Stimulated activated CD4-positive, alpha-beta T cell treated with anti-CD3 and anti-CD28 coated beads, Interleukin-15, amount 100 ng/mL, for 48 hours (primary cell): Measurements from ENCODE around the gene ZNF354C.
A peak's percentile ranks its signal among the peaks of the same experiment; 100 is the strongest.
"Not testable (repeated sequence)": the region's sequence is repeated elsewhere in the genome, so short reads cannot be mapped to it uniquely, and the experiment has no call there.

Experiments
- DNase-seq, 2 donors: peaks; one replicate each; pipeline ENCODE4 v3.0.0-alpha.2; 2020; ENCODE audit warnings: low read depth in 2 of 2

ZNF354C gene

DNA sequence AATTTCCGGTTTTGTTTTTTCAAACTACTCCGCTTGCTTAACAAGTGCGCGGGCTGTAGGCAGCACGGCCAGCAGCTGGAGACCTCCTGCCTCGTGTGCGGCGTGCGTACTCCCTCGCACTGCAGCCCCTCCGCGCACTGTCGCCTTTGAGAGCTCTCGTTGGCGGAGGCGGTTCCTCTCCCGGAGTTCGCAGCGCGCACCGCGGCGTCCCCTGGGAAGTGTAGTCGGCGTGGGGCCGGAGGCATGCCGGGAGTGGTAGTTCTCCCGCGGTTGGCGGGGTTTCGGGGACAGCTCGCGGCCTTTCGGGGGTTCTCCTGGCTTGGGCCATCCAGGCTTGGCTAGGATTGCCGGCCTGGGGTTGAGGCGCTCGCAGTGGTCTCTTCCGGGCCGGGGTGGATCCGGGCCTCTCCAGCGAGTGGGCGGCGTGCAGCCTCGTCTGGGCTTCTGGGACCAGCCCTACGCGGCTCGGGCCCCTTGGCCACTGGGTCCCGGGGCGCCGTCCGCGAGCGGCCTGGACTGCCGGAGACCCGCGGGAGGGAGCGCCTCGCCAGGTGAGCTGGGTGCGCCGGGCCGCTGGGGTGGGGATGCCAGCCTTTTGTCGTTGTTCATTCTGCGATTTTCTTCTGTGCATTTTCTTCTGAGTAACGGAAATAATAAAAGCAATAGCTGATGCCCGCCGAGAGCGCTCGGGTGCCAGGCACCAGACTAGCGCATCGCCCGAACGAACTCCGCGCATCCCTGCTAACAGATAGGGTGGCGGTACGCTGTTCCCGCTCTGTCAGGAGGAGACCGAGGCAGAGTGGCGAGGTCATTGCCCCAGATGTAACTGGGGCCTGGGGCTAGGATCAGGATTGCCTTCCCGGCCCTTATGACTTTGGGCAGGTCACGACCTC, at the start of gene ZNF354C:
Gene ZNF354C (plus strand): TSS at position 258 of the 893 bp plus-strand sequence. CDS start 1,696 bp downstream, outside the sequence.
- DNase-seq: peak; percentile 76 to 81

DNA sequence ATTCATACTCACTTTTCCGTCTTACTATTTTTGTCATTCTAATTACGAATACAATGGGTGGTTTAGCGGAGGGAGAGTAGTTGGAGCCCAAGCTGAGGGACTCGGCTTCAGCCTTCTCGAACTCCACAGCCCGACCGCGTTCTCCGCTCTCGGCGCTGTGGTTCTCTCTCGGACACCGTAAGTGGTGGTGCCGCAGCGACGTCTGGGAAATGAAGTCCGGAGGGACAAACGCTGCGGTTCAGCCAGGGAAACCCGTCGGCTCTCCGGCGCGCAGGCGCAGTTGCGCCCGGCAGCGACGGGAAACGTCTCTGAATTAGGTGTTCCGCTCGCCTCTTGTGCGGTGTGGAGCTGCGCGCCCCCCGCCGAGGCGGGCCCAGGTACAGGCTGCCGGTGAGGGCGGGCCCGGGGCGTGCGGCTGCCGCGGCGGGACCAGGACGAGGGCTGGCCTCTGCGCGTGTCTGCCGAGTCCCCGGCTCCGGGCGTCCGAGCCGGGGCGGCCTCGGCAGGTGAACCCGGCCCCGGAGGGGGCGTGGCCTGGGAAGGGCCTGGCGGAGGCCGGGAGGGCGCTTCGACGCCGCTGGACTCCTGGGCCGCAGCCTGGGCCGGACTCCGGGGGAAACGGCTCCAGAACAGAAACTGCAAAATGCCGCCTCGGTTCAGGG, 36.5 kb upstream of the ZNF354C start, which contains the start of gene ZNF879:
Gene ZNF879 (plus strand): TSS at position 277 of the 662 bp plus-strand sequence. CDS start 1,201 bp downstream, outside the sequence.
- peak; percentile 89 for DNase-seq

DNA sequence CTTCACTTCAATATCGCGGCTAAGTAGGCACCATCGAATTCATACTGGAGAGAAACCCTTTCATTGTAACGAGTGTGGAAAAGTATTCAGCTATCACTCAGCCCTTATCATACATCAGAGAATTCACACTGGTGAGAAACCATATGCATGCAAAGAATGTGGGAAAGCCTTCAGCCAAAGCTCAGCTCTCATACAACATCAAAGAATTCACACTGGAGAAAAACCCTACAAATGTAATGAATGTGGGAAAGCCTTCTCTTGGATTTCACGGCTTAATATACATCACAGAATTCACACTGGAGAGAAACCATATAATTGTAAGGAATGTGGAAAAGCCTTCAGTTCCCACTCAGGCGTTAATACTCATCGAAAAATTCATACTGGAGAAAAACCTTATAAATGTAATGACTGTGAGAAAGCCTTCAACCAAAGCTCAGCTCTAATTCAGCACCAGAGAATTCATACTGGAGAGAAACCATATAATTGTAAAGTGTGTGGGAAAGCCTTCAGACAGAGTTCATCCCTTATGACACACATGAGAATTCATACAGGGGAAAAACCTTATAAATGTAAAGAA, 27.1 kb upstream of the ZNF354C start:
- DNase-seq: no peak

DNA sequence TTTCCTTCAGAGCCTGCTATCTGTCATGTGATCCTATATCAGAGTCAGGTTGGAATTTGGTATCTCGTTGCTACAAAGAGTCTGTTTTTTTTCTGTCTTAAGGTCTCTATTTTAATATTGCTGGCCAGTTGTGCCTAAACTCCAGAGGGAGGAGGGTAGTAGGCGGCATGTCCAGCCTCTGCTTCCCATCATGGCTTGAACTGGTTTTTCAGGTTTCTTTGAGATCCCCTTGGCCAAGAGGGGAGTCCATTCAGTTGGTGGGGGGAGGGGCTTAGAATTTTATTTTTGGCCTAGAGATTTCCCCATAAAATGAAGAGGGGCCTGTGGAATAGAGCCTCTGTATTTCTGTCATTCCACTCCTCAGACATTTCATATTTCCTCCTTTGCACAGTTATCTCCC, 15.4 kb upstream of the ZNF354C start:
- no peak for DNase-seq

DNA sequence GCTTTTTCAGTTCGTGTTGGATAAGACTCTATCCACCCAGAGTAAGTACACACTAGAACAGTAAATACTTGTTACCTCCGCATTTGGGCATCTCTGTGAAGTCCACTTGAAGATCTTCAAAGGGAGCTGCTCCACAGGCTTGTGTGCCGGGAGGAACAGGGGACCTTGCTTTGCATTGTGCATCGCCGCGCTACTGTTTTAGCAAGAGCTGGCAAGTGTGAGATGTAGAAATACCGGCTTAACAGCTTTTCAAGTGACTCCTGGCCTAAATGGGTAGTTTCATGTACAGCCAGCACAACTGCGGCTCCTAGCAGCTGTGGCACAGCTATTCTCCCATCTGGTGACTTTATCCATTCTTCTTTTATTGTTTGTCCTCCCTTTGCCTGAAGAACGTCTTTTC, 8.4 kb upstream of the ZNF354C start:
- DNase-seq: no peak

DNA sequence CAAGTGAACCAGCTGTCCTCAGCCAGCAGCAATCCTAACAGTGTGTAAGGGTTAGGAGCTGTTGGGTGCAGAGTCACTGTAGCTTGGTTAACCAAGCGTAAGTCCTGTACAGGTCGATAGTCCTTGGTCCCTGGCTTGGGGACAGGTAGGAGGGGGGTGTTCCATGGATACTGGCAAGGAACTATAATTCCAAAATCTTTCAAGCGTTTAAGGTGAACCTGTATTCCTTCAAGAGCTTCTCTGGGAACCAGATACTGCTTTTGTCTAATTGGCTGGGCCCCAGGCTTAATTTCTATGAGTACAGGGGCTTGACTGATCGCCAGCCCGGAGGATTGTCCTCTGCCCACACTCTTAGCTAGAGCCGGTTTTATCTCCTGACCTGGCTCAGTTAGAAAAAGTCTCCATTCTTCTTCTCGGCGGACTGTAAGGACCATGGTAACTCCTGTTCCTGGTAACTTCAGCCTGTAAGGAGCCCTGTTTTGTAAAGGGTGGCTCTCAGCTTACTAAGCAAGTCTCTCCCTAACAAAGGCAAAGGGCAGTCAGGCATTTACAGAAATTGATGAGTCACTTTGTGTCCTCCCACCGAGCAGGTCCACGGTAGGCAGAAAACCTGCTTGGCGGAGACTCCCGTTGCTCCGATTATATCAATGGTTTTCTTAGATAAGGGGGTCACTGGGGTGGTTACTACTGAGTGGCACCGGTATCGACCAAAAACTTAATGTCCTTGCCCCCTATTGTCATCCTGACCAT, 6.0 kb upstream of the ZNF354C start:
- no peak for DNase-seq

DNA sequence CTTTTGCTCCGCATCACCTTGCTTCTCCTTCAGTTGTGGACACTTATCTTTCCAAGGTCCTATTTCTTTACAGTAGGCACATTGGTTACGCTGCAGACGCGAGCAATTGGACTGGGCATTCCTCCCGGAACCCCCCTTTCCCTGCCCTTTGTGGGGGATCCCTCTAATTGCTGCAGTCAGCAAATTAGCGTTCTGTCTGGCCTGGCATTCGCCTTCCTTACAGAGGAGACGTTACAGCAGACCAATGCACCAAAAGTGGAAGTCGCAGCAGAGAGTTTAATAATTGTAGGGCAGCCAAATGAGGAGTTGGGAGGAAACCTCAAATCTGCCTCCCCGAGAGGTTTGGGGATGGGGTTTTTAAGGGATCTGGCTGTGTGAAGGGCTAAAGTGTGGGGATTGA, 5.3 kb upstream of the ZNF354C start:
- DNase-seq: no peak

DNA sequence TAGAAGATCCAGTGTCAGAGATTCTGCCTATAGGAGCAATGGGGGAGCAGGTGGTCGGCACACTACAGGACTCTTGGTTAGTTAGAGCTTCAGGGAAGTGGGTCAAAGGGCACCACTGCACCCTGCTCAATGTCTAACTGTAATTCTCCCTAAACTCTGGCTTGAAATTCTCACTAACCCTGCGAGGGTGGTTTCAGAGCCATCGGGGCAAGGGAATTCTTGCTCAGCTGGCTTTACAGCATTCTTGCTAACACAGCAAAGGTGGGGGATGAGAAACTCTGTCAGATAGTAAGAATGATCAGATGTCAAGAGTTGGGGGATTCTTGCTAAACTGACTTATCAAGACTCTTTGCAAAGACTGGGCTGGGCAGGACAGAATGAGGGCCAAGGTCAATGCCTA, 4.7 kb upstream of the ZNF354C start:
- no peak for DNase-seq

DNA sequence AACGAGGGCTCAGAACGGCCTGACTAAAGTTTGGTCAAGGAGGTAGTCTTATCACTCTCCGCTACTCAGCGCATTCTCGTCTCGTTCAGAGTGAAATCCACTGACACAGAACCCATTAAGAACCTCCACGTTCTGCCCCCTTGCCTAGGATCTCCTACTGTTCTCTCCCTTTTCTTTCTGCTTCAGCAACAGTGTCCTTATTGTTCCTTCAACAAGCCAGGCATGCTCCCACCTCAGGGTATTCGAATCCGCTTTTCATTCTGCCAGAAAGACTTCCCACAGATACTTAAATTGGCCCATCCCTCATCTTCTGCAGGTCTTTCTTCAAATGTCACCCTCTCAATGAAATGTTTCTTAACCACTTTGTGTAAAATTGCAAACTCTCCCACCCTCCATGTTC, 4.3 kb upstream of the ZNF354C start:
- no peak for DNase-seq

DNA sequence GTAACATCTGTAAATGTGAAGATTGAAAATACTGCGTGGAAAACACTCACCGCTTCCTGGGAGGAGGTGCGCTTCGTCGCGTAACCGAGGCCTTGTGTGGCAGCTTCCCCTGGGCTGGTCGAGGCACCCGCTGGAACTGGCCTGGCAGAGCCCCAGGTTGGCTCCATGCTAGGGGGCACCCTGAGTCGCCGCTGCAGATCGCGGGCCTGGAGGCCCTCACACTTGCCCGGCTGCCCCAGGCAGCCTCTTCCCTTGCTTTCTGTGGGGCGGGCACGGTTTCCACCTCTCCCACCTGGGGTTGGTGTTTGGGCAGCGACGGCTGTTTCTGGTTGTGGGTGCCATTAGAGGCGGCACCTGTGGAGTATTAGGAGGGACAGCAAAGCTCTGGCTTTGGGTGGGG, 852 bp downstream of the ZNF354C start:
- DNase-seq: no peak

DNA sequence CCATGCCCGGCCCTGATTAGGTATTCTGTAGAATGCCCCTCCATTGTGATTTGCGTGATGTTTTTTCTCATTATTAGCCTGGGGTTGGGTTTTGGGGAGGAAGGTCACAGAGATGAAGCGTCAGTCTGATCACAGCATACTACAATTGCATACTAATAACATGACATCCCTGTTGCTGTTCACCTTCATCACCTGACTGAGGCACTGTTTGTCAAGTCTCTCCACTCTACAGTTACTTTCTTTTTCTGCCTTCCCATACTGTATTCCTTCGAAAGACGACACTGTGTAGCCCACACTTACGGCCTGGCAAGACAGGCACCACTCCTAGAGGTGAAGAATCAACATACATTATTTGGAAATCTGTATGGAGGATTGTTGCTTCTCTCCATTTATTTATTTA, 5.5 kb downstream of the ZNF354C start:
- no peak for DNase-seq

DNA sequence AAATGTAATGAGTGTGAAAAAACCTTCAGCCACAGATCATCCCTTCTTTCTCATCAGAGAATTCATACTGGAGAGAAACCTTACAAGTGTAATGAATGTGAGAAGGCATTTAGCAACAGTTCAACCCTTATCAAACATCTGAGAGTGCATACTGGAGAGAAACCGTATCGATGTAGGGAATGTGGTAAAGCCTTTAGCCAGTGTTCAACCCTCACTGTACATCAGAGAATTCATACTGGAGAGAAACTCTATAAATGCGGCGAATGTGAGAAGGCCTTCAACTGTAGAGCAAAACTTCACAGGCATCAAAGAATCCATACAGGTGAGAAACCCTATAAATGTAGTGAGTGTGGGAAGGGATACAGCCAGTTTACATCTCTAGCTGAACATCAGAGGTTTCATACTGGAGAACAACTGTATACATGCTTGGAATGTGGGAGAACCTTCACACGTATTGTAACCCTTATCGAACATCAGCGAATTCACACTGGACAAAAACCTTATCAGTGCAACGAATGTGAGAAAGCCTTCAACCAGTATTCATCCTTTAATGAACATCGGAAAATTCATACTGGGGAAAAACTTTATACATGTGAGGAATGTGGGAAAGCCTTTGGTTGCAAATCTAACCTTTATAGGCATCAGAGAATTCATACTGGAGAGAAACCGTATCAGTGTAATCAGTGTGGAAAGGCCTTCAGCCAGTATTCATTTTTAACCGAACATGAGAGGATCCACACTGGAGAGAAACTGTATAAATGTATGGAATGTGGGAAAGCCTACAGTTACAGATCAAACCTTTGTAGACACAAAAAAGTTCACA, 19.2 kb downstream of the ZNF354C start:
- no peak for DNase-seq

DNA sequence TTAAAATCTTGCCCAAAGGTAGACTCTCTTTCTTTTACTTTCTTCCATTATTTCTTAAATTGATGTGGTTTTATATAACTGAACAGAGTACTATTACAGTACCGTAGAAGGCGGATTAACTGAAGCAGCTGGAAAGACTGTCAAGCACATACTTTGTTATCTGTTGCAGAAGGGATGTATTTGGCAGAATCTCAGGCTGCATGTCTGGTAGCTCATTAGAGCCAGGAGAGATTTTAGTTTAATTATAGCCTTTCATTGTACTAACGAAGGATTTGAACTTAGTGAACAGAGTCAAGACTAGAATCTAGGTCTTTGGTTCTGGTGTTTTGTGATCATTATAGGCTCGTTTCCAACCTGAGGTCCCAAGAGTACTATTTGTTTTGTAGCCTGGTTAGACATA, 20.6 kb downstream of the ZNF354C start:
- DNase-seq: no peak

DNA sequence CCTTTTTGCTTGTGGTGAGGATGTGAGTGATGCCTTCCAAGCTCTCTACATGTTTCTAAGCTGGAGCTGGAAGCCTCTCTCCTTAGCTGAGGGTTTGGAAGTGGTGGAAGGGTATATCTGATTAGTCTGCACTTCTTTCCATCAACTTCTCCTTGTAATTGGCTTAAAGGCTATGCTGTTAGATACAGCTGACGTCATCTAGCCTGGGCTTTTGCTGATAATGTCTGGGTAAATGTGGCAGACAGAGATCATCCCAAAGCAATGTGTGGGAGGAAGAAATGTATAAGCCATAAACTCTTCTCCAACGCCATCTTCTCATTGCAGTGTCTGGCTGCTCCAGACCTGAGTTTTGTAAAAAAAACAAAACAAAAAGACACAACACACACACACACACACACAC, 29.3 kb downstream of the ZNF354C start:
- no peak for DNase-seq

DNA sequence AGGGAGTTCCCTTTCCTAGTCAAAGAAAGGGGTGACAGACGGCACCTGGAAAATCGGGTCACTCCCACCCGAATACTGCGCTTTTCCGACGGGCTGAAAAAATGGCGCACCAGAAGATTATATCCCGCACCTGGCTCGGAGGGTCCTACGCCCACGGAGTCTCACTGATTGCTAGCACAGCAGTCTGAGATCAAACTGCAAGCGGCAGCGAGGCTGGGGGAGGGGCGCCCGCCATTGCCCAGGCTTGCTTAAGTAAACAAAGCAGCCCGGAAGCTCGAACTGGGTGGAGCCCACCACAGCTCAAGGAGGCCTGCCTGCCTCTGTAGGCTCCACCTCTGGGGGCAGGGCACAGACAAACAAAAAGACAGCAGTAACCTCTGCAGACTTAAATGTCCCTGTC, 41.1 kb downstream of the ZNF354C start:
- not testable (repeated sequence) for DNase-seq

DNA sequence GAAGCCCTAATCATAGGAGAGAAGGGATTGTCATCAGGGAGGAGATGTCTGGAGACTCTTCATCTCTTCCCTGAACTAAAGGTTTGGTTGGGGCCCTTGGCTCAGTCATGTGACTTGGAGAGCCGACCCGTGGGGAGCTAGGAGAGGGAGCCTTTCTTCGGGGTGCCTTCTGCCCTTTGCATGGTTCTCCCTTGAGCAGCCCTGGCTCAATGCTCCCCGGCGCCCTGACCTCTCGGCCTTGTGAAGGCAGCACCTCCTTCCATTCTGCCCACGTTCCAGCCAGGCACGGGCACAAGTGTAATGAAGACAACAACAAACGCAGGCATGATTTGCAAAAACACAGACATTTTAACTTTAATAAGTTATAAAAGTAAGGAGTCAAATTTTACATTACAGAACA, 50.4 kb downstream of the ZNF354C start:
- no peak for DNase-seq

DNA sequence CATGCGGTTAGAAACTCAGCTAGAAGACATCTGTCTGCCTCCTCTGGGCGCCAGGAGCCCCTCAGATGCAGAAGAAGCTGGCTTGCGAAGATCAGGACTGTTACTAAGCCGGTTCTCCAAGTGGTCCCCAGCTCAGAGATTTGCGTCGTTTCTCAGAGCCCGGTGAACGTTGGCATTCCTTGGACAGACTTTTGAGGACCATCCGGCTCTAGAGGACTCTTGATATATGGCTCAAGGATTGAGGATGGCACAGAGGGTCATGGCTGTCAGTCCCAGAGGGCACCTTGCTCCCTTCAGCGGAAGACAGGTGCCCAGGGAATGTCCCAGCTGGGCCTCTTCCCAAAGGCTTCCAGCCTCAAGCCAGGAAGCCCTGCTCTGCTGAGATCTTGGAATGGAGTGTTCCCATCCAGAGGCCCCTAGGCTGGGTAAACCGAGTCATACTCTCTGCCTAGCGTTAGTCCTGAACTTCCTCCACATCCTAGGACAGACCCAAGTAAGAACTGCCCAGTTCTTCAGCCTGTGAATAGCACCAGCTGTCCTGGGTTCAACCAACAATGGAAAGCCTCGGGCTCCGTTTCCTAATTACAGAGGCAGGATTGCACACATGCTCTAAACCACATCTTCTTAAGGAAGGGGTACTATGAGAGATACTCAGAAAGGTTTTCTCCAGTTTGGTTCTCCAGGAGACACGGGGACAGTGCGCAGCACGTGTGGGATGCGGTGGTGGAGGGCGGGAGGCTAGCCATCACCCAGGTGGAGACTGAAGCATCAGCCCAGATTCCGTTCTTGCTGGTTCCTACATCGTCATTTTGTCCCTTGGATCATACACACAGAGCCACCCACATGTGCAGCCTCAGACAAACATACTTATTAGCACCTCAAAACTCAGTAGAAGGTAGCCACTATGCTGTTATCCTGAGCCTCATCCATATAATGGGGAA, 51.4 kb downstream of the ZNF354C start:
- no peak for DNase-seq

DNA sequence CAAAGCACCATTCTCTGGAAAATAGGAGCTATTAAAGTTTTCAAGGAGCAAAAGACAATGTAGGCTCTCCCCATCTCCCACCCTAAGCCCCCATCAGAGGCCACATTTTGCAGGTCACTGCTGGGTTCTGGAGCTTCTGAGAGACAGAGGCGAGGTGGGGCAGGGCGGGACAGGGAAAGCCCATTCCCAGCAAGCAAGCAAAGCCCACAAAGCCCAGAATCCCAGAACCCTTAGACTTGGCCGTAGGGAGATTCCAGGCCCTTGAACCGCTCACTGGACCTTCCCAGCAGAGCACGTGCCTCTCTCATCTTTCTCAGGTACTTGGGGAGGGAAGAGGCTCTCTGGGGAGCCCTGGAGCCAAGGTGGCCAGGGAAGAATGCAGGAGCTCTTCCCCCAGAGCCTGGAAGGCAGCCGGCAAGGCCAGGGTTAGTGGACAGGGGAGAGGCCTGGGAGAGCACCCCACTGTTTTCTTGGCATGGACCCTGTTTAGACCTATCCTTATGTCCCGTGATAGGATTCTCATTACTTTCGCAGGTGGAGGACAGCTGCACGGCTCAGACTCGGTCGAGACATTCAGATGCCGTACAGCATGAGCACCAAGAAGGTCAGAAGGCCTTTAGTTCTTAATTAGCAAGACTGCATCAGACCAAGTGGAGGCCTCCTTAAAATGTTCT, 52.4 kb downstream of the ZNF354C start:
- DNase-seq: no peak

DNA sequence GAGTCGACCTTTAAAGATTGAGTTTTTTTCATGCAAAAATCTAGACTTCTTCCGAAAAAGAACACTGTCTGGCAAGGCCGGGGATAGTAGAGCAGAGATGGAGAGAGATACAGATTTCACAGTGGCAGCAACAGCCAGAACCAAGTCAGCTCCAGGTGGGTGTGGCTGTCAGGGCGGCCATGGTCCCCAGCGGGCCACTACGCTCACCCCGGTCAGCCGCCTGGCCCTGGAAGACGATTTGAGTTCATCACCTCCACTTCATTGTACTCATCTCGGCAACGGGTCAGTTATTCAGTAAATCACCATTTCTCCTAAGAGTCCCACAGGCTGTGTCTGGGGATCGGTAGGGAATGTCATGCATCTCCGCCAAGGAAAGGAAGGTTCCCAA, 53.0 kb downstream of the ZNF354C start:
- DNase-seq: no peak
